NK-92 (cell line): ENCODE results near the gene ADCY7.
"Not testable (repeated sequence)": the region's sequence is repeated elsewhere in the genome, so short reads cannot be mapped to it uniquely, and the experiment has no call there.

Source experiments
- DNase-seq: peaks from one replicate; lab custom pipeline; 2025; ENCODE audit not compliant: unreplicated experiment; lab: John Stamatoyannopoulos, UW

The ADCY7 gene

DNA sequence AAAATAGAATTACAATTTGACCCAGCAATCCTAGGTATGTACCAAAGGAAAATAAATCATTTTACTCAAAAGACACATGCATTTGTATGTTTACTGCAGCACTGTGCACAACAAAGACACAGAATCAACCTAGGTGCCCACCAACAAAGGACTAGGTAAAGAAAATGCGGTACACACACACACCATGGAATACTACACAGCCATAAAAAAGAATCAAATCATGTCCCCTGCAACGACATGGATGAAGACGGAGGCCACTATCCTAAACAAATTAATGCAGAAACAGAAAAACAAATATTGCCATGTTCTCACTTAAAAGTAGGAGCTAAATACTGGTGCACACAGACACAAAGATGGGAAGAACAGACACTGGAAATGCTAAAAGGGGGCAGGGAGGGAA lies 66.2 kb downstream of the ADCY7 start:
- DNase-seq = no peak

DNA sequence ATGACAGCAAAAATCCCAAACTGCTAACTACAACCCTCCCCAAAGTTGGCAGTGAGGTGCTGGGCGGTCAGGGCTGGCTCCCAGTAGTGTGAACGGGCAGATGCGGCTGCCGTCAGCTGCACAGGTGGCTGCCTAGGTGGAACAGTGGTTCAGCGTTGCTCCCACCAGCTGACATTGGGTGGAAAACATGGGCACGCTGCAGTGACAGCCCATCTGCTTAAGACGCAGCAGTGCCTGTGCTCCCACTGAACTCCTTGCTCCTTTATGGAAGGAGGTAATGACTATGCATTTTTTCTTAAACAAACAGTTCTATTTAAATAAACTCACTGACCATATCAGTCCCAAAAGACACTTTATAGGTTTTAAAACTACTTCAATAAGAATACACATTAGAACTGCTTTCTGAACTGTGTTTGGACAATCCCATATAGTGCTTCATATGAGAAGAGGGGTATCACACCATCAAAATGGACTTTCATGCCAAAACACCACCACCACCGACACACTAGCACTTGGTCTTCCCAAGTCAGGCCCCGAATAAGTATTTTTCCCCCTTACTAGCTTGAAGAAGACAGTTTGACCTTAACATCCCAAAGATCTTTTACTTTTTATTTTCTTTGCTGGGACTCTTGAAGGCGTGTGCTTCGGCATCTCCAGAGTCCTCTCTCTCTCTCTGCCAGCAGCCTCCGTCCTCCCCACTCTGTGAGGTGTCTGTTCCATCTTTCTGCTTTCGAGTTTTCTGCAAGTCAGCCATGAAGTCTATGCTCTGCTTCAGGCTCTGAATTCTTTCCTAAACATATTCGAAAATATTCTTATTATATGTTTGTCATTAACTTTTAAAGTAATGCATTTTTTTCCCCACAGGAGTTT lies 68.0 kb downstream of the ADCY7 start:
- DNase-seq = no peak

DNA sequence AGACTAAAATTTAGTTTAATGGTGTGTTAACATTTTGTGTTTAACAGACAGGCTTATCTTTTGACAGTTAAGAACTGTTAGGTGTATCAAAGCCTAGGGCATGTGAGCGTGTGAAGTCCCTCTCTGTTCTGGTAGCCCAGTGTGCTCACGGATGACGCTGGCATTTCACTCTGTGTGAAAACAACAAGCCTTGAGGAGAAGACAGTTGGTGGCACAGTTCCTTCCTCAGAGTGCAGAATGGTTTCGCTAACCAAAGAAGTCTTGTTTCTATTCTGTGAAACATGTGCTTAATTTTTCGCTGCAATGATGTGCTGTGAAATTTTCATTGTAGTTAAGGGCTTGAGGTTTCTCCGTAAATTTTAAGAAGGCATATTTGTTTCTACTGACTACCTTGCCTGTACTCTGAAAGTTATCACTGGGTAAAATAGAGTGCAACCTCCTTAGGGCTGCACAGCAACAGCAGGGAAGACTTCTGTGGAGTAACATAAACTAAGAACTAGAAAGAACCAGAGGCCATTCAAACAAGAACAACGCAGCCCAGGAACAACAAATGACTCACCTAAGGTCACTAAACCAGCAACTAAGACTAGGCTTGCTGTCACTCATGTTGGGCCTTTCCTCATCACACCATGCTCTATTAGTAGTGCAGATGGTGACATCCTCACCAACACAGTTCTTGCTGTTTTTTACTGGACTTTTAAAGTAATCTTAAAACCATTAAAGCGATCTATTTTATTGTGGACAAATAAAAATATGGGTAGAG lies 69.0 kb downstream of the ADCY7 start:
- DNase-seq = no peak

DNA sequence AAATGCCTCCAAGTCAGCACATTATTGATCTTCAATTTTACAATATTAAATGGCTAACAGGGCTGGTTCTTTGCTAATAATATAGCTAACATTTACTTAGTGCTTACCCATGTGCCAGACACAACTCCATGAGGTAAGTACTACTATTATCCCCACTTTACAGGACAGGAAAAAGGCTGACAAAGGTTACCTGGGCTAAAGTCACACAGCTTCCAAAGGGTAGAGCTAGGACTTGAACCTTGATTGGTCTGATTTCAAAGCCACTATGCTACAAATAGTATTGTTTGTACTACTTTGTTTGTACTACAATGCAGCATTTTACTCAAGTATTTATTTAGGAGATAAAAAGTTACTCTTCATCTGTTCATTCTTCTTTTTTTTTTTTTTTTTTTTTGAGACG lies 70.5 kb downstream of the ADCY7 start:
- no peak for DNase-seq

DNA sequence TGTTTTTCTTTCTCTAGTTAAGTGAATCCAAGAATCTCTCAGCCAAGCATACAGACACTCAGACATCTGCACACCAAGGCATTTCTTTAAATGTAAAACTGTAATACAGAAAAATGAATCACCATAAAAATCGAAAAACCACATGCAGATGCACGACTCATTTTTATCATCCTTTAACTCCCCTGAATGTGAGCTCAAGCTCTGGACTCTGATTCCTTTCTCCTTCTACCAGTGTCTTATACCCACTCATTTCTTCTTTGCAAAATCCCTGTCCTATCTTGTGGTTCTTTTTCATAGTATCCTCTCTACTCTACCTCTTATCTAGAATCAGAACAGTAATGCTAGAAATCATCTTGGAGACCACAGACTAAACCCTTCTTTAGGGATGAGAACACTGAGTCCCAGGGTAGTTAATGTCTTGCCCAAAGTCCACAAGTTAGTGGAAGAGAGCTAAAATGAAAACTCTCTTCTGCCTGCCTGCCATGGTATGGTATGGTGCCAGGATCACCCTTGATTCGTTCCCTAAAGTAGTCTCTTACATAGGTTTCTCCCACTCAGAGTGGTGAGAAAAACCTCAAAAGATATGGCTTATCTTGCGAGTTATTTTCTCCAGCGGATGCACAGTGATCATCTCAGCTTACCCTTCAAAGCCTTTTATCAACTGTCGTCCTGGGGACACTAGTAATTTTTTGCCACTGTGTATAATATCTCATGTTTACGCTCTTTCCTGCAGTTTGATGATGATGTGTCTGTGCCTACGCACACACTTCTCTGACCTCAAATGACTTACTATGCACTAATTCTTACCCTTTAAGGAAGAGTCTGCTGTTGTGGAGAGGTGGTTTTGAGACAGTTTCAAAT lies 72.2 kb downstream of the ADCY7 start:
- no peak for DNase-seq

DNA sequence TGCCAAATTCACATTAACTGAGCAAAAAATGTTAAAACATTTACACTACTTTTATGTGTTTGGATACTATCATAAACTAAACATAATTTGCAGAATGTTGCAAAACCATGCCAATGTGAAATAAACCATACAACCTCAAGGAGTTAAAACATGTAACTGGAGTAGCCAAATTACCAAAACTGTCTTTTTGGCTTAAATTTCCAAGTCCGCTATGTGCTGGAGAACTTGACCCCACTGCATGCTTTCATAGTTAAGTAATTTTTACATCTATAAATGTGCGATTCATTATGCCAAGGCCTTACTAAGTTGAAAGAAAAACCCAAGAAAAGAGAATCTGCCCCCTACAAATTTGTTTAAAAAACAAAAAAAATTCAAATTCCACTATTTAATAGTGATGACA lies 74.2 kb downstream of the ADCY7 start:
- no peak for DNase-seq

DNA sequence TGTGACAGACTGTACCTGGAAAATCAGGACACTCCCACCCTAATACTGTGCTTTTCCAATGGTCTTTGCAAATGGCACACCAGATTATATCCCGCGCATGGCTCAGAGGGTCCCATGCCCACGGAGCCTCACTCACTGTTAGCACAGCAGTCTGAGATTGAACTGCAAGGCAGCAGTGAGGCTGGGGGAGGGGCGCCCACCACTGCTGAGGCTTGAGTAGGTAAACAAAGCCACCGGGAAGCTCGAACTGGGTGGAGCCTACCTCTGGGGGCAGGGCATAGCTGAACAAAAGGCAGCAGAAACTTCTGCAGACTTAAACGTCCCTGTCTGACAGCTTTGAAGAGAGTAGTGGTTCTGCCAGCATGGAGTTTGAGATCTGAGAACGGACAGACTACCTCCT lies 77.2 kb downstream of the ADCY7 start:
- DNase-seq = not testable (repeated sequence)

DNA sequence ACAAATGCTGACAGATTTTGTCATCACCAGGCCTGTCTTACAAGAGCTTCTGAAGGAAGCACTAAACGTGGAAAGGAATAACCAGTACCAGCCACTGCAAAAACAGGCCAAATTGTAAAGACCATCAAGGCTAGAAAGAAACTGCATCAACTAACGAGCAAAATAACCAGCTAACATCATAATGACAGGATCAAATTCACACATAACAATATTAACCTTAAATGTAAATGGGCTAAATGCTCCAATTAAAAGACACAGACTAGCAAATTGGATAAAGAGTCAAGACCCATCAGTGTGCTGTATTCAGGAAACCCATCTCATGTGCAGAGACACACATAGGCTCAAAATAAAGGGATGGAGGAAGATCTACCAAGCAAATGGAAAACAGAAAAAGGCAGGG lies 78.9 kb downstream of the ADCY7 start:
- not testable (repeated sequence) for DNase-seq

DNA sequence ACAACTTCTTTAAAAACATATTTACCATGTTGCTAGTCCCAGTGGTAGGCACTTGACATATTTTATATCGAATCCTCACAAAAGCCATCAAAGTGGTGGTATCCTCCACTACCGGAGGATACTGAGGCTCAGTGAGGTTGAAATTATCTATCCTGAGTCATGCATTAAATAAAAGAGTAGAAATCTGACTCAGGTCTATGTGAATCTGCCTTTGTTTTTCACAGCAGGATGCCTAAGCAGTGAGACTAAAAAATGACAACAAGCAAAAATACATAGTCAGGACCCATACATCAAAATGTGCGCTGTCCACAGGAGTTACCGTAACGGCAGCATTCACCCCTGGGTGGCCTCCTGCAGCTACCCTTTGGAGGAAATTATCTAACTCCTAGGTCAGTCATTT lies 84.8 kb downstream of the ADCY7 start:
- no peak for DNase-seq

DNA sequence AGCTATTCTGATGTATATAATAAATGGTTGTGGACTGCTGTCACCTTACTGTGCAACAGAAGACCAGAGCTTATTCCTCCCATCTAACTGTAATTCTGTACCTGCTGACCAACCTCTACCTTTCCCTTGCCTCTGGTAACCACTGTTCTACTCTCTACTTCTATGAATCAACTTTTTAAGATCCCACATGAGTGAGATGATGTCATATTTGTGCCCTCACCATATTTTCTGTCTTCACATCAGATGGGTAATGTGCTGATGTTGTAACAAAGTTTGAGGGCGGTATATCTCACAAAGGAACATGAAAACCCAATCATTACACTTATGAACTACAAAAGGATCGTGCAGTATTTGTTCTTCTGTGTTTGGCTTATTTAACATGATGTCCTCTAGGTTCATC lies 85.6 kb downstream of the ADCY7 start:
- DNase-seq = no peak

DNA sequence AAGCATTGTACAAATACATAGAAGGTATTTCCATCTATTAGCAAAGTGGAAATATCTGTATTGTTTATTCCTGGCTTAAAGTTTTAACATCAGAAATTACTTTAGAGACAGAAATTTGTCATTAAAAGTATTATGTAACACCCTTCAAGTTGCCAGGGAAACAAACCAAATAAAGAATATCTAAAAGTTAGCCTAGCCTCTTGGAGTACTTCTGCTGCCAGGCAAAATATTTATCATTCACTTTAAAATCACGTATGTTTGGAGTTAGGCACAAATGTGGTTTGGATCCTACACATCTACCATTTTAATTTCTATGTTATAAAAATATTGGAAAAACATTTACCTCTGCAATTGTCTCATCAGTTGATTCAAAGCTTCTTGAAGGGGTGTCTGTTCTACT lies 87.7 kb downstream of the ADCY7 start:
- DNase-seq = no peak

DNA sequence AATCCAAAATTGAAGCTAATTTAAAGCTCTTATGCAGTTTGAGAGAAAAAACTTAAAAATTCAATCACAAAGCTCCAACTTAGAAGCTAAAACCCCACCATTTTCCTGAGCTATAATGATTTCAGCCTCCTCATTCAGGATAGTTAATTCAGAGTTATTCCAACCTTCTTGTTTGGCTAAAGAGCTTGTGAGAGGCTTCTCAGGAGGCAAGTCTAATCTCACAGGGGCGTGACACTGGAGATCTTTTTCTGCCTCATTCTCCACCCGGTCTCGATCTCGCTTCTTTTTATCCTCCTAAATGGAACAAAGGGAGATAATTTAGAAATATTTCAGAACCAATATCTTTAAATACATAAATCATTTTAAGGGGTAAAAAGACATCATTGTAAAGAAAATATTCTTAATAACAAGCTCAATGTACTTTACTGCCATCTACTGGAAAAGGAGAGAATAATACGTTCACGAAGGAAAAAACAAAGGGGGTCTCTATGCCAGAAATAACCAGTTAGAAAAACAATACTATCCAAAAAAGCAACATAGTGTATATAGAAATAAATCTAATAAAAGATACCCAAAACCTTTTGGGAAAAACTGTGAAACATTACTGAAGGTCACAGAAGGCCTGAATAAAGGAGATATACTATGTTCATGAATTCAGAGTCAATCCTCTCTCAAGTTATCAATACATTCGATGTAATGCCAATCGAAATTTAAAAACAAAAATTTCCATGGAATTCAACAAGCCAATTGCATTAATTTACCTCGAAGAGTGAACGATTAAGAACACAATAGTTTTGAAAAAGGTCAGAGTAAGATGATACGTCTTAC lies 88.5 kb downstream of the ADCY7 start:
- DNase-seq = no peak

DNA sequence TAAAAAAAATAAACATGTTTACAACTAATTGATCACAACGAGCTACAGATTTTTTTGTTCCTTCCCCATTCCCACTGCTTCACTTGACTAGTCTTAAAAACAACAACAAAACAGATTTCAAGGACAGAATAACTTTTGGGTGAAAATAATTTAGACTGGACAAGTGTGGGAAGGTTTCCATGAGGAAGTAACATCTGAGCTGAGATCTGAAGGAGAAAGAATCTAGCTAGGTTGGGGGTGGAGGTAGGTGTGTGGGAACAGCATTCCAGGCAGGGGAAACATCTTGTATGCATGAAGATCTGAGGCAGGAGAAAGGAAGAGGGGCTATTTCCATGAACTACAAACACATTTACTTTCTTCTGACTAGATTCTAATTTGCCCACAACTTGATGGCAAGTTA lies 93.3 kb downstream of the ADCY7 start:
- DNase-seq = no peak

DNA sequence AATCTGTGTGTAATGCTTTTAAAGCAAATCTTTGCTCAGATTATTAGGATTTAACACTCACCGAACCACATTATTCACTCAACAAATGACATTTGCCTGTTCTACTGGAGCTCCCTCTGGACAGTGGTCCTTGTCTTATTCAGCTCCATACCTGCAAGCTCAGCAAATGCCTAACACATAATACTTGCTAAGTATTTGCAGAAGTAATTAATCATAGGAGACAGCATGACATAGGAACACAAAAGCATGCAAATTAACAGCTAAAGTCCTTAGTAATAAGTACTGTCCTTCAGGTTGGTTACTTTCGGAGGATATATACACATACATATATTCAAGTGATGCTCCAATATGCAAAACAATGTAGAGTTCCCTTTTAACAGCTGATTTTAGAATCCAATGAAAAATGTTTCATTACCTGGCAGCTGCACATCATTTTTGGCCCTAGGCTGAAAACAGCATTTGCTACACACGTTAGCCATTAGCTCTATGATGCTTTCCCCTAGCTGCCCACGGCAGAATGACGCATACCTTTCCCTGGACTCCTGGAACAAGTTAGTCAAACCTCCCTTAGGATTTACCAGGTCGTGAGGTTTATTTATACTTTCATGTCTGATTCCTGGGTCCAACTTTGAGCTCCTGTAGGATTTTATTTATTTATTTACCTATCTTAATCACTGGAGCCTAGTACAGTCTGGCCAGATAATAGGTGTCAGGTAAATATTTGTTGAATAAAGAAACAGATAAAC lies 93.9 kb downstream of the ADCY7 start:
- no peak for DNase-seq

DNA sequence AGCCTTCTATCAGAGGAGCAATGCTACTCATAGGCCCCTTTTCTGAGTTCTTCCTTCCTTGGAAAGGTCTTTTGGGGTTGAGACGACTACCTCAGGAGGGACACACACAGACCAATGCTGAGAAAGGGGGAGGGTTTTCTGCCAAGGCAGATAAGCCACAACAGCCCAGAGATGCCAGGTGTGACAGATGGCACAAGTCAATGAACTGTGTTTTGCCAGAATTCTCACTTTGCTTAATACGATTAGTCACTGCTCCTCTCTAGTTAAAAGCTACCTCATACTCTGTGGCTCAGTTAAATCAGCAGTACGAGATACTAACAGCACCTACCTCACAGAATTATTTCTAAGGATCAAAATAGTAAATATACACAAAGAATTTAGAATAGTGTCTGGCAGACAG lies 94.4 kb downstream of the ADCY7 start:
- no peak for DNase-seq

DNA sequence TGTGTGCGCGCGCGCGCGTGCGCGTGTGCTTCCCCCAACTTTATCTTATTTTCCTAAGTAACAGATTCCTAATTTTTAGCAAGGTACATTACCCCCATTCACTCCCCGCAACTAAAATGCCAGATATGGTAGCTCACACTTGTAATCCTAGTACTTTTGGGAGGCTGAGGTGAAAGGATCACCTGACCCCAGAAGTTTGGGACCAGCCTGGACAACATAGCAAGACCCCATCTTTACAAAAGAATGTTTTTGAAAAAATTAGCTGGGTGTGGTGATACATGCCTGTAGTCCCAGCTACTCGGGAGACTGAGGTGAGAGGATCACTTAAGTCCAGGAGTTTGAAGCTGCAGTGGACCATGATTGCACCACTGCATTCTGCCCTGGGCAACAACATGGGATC lies 97.3 kb downstream of the ADCY7 start:
- DNase-seq = no peak

DNA sequence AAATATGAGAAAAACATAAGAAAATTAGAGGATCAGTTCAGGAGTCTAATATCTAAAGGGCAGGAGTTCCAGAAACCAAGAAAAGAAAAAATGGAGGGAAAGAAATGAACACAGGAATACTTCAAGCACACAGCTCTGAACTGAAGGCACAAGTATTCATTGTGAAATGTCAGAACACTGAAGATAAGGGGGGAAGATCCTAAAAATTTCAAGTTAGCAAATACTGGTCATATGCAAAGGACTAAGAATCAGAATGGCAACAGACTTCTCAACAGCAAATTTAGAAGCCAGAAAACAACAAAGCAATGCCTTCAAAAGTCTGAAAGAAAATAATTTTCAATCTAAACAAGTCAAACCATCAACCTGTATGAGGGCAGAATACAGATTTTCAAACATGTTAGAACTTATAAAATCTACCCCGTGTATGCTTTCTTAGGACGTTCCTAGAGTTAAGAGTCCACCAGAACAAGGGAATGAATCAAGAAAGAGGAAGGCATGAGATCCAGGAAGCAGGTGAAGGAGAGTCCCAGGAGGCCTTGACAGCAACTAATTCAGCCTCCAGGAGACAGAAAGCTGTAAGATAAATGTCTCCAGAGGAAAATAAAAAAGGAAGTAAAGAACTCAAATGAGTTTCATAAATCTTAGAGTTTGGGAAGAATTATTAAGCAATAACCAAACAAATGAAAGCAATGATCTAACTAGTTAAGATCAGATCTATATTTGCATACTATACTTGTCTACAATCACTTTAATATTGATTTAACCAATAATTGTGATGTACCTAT lies 99.6 kb downstream of the ADCY7 start:
- no peak for DNase-seq
